ENCODE results near the gene HFM1. TPM values are rescaled to one million over a fixed set of nuclear protein-coding genes. Genes with fewer than 3 reads are reported as not detected.

The HFM1 gene
- polyA plus RNA-seq, 1 donor, result 1.6 TPM

DNA sequence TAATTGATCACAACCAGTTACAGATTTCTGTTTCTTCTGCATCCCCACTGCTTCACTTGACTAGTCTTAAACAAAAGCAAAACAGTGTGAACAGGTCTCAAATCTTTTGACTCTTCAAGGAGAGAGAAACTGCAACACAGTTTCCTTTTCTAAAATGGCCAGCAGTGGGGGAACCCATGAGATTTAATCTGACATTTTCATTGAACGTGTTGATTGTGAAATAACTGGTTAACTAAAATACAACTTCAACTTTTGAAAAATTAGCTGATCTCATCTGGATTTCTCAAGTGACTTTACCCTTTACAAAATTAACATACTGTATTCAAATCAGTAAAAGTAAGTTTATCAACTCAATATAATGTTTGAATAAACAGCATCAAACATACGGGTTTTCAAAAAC, 143.0 kb downstream of the HFM1 start:
- DNase-seq (ENCODE audit: low read depth), result no peak

DNA sequence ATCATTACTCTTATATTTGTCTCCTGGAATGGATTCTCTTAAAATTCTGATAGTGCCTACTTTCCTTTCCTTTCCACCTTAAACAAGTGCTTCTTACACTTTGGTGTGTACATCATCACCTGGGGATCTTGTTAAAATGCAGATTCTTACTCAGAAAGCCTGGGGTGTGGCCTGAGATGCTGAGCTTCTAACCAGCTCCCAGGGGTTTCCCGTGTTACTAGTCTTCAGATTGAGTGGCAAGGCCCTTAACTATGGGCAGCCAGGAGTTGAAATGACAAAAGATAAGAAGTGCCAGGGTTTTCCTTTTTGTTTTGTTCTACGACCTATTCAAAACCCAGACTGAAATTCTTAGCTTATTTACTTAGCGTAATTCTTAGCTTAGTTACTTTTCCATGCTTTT, 159.2 kb downstream of the HFM1 start:
- no peak for DNase-seq (ENCODE audit: low read depth)

DNA sequence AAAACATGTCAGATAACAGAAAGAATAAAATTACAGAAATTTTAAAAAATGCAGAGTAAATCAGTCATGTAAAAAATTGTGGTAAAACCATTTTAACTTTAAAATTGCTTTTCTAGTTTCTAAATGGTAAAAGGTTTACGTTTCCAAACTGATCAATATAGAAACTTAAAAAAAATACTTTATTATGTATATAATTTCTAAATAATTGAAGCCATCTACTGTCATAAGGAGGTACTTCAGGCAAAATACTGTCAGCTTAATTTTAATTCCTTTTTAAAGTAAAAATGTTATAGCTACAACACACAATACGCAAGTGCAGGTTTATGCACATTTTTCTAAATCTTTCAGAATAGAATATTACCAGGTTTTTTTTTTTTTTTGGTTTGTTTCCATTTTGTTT, 159.9 kb downstream of the HFM1 start:
- DNase-seq (ENCODE audit: low read depth), result no peak

DNA sequence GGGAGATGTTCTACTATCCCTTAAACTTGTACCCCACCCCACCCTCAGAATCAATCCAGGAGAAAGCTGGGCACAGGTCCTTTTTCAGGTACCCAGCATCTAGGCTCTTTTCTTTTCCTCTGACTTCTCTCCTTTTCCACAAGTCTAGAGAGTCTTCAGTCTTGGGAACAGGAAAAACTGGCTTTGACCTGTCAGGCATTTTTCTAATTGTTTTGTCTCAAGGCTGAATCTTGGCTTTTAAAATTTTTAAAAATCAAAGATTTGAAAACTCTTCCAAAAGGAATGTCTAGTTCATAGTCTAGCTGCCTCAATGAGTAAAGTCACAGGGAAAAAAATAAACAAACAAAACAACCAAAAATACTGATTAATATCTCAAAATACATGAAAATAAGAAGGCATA, 161.5 kb downstream of the HFM1 start:
- DNase-seq (ENCODE audit: low read depth), result no peak

DNA sequence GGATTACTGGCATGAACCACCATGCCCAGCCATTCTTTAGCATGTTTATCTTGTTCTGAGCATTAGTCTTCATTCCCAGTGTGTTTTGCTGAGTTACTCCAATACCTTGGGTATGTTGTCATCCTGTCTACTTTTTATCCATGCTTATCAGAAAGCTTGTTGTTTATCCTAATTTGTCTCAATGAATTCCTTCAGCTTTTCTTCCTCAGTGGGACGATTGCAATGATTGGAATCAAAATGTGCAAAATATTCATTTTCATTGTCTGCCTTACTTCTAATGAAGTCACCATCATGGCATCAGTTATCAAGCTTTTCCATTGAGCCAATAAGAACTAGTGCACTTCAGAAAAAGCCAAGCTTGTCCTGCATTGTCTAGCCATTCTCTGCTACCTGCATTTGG, 170.5 kb downstream of the HFM1 start:
- DNase-seq (ENCODE audit: low read depth), result no peak

DNA sequence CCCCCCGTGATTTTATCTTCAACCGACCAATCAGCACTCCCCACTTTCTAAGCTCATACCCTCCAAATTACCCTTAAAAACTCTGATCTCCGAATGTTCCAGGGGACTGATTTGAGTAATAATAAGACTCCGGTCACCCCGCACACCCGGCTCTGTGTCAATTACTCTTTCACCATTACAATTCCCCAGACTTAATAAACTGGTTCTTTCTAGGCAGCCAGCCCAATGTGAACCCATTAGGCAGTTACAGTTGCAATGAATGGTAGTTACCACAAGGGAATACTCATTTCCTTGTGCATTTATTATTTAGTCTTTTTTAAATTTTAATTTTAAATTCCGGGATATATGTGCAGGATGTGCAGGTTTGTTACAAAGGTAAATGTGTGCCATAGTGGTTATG, 177.9 kb downstream of the HFM1 start:
- DNase-seq (ENCODE audit: low read depth), result no peak

DNA sequence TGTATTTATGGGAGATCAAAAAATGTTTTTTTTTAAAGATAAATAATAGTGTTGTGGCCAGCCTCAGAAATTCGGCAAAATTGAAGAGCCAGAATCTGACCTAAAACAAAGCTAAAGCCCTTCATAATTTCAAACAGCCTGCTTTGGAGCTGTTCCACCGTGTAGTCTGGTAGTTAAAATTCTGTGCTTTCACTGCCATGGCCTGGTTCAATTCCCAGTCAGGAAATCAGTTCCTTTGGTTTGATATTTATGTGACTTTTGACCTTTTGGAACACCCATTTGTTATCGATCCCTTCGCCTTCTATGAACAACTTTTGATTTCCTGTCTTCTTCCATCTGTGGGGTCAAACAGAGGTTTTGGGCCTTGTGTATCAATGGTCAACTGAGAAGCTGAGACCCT, 179.8 kb downstream of the HFM1 start:
- DNase-seq (ENCODE audit: low read depth), result no peak

DNA sequence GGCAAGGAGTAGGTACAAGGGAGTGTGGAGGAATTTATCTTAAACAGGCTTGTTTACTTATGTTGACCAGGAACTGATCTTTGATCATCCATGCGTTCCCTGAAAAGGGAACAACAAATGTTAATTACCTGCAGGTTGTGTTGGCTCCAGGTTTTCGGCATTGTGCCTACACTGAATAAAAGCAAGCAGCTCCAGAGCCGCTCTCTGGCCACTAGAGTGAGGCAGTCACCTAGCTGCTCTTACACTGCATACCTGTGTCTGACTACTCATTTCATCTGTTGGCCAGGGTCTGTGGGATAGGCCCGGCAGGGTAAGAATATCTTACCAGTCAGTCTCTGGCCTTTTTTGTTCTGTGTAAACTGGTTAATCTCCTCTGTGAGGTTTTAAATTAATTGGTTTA, 183.6 kb downstream of the HFM1 start:
- no peak for DNase-seq (ENCODE audit: low read depth)

DNA sequence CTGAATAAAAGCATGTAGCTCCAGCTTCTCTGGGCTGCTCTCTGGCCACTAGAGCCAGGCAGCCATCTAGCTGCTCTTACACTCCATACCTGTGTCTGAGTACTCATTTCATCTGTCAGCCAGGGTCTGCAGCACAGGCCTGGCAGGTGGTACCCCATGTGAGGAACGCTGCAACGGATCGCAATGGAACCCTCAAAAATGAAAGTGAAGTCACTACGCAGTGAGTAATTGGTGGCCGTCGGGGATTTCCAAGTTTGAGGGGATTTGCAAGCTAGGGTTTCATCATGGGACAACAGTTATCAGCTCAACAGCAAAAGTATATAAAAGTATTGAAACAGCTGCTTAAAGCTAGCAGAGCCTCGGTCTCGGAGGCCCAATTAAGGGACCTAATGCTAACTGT, 186.7 kb downstream of the HFM1 start:
- DNase-seq (ENCODE audit: low read depth), result no peak

Other genes starting within 250 kb of the HFM1 start
- gene CDC7, start 96.0 kb upstream of the HFM1 start, polyA plus RNA-seq (ENCODE audit: insufficient read length), result 6.7 TPM

Data from forelimb muscle (tissue), 1 donor.